ENCODE measurements around the gene COTL1.

The COTL1 gene

GRCh38 chr16:84617791-84618580 lies at the start of gene COTL1:
COTL1 (minus strand) TSS chr16:84618078; CDS start chr16:84617914, 164 bp downstream.
- DNase-seq = peak; percentile 97

GRCh38 chr16:84665843-84666242 lies 48.0 kb upstream of the COTL1 start:
- DNase-seq = no peak

GRCh38 chr16:84665359-84665758 lies 47.5 kb upstream of the COTL1 start:
- no peak for DNase-seq

GRCh38 chr16:84663433-84664101 lies 45.7 kb upstream of the COTL1 start:
- DNase-seq = no peak

GRCh38 chr16:84662471-84662870 lies 44.6 kb upstream of the COTL1 start:
- no peak for DNase-seq

GRCh38 chr16:84661418-84662060 lies 43.7 kb upstream of the COTL1 start:
- DNase-seq = no peak

- no peak for DNase-seq
Observed at GRCh38 chr16:84660973-84661372, 43.1 kb upstream of the COTL1 start.

- DNase-seq = no peak
Observed at GRCh38 chr16:84659656-84660300, 41.9 kb upstream of the COTL1 start.

GRCh38 chr16:84658690-84659089 lies 40.8 kb upstream of the COTL1 start:
- no peak for DNase-seq

- no peak for DNase-seq
Observed at GRCh38 chr16:84657229-84657837, 39.5 kb upstream of the COTL1 start.

- no peak for DNase-seq
Observed at GRCh38 chr16:84656649-84657048, 38.8 kb upstream of the COTL1 start.

GRCh38 chr16:84654998-84655397 lies 37.1 kb upstream of the COTL1 start:
- DNase-seq = no peak

- DNase-seq = no peak
Observed at GRCh38 chr16:84654238-84654637, 36.4 kb upstream of the COTL1 start.

- no peak for DNase-seq
Observed at GRCh38 chr16:84652566-84652965, 34.7 kb upstream of the COTL1 start.

- DNase-seq = no peak
Observed at GRCh38 chr16:84650062-84650991, 32.4 kb upstream of the COTL1 start.

GRCh38 chr16:84649511-84649861 lies 31.6 kb upstream of the COTL1 start:
- no peak for DNase-seq

- peak; percentile 68 for DNase-seq
Observed at GRCh38 chr16:84648595-84649510, 31.0 kb upstream of the COTL1 start.

GRCh38 chr16:84647828-84648594 lies 30.1 kb upstream of the COTL1 start, which contains the start of gene KLHL36:
KLHL36 (plus strand) TSS chr16:84648511; CDS start chr16:84650868, 2,357 bp downstream.
- DNase-seq = peak; percentile 87

- no peak for DNase-seq
Observed at GRCh38 chr16:84643674-84644073, 25.8 kb upstream of the COTL1 start.

- DNase-seq = no peak
Observed at GRCh38 chr16:84643180-84643583, 25.3 kb upstream of the COTL1 start.

All from activated CD8-positive, alpha-beta memory T cell treated with anti-CD3 and anti-CD28 coated beads, Interleukin-2, amount 50 U/mL, for 48 hours (primary cell).